ENCODE results near the gene SPPL2A.

- TF ChIP-seq POLR2A (IDR thresholded peaks at IDR 0.05; ENCODE audit: low read depth, low read length) = no peak
- no peak for TF ChIP-seq POLR2AphosphoS5 (IDR thresholded peaks at IDR 0.05; ENCODE audit: low read depth, low read length)
- TF ChIP-seq TAF1 (IDR thresholded peaks at IDR 0.05; ENCODE audit: borderline replicate concordance, low read depth, low read length) = no peak
These were observed 25.4 kb upstream of the SPPL2A start for GRCh38 chr15:50790778-50791453.
